ENCODE measurements around the gene LIPE.

DNA sequence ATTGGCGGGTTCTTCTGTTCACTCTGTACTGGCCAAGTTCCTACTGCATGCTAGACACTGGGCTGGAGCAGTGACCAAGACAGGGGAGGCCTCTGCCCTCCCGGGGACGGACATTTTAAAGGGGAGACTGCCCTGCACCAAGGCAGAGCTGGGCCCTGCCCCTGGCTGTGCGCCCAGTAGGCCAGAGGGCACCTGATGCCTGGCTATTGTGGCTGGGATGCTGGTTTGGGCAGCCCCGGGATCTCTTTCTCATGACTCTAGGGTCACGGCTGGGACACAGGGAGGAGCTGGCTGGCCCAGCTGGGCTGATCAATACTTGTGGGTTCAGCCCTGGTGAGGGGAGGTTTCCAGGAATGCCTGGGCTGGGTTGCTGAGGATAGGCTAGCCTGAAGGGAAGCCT, 17.7 kb downstream of the LIPE start:
- TF ChIP-seq, protein P1, sequence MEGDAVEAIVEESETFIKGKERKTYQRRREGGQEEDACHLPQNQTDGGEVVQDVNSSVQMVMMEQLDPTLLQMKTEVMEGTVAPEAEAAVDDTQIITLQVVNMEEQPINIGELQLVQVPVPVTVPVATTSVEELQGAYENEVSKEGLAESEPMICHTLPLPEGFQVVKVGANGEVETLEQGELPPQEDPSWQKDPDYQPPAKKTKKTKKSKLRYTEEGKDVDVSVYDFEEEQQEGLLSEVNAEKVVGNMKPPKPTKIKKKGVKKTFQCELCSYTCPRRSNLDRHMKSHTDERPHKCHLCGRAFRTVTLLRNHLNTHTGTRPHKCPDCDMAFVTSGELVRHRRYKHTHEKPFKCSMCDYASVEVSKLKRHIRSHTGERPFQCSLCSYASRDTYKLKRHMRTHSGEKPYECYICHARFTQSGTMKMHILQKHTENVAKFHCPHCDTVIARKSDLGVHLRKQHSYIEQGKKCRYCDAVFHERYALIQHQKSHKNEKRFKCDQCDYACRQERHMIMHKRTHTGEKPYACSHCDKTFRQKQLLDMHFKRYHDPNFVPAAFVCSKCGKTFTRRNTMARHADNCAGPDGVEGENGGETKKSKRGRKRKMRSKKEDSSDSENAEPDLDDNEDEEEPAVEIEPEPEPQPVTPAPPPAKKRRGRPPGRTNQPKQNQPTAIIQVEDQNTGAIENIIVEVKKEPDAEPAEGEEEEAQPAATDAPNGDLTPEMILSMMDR (IDR thresholded peaks at IDR 0.05) = no peak
- TF ChIP-seq POLR2A (IDR thresholded peaks at IDR 0.05) = no peak
